Activated CD8-positive, alpha-beta memory T cell treated with anti-CD3 and anti-CD28 coated beads, Interleukin-2, amount 50 U/mL, for 48 hours (primary cell): ENCODE data around the gene IFITM5.
A peak's percentile ranks its signal among the peaks of the same experiment; 100 is the strongest.

Source experiments
- DNase-seq: peaks from one replicate; pipeline ENCODE4 v3.0.0-alpha.2; 2020

The IFITM5 gene

DNA sequence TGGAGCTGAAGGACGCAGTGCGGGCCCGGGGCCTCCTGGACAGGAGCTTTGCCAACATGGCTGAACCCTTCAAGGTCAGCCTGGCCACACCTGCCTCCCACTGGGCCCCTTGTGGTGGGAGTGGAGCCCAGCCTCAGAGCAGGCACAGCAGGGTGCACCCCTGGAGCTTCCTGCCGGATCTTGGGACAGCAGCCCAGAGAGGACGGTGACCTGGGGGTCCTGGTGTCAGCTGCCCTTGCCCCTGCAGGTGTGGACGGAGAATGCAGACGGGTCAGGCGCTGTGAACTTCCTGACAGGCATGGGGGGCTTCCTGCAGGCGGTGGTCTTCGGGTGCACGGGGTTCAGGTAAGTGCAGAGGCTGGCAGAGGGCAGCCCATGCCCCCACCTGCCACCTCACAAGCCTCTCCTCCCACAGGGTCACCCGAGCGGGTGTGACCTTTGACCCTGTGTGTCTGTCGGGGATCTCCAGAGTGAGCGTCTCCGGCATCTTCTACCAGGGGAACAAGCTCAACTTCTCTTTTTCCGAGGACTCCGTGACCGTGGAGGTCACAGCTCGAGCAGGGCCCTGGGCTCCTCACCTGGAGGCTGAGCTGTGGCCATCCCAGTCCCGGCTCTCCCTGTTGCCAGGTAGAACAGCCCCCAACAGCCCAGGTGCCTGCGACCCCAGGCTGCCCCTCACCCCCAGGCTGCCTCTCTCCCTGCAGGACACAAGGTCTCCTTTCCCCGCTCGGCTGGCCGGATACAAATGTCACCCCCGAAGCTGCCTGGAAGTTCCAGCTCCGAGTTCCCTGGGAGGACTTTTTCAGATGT is 5.3 kb downstream of the IFITM5 start:
- DNase-seq, result no peak

DNA sequence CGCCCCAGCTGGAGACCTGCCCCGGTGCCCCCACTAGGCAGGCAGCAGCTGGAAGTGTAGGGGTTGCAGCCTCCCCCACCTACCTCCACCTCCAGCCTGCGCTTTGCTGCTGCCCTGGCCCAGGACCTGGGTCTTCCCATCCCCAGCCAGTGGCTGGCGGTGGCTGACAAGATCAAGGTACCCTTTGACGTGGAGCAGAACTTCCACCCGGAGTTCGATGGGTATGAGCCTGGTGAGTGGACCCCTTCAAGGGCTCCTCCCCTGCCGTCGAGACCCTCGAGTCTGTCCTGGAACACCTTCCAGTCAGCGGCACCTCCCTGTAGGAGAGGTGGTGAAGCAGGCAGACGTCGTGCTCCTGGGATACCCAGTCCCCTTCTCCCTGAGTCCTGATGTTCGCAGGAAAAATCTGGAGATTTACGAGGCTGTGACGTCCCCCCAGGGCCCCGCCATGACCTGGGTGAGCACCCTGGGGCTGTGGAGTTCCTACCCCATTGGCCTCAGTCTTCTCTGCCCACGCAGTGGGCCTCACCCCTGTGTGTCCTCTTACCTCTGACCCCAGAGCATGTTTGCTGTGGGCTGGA is 6.0 kb downstream of the IFITM5 start:
- DNase-seq, result no peak

DNA sequence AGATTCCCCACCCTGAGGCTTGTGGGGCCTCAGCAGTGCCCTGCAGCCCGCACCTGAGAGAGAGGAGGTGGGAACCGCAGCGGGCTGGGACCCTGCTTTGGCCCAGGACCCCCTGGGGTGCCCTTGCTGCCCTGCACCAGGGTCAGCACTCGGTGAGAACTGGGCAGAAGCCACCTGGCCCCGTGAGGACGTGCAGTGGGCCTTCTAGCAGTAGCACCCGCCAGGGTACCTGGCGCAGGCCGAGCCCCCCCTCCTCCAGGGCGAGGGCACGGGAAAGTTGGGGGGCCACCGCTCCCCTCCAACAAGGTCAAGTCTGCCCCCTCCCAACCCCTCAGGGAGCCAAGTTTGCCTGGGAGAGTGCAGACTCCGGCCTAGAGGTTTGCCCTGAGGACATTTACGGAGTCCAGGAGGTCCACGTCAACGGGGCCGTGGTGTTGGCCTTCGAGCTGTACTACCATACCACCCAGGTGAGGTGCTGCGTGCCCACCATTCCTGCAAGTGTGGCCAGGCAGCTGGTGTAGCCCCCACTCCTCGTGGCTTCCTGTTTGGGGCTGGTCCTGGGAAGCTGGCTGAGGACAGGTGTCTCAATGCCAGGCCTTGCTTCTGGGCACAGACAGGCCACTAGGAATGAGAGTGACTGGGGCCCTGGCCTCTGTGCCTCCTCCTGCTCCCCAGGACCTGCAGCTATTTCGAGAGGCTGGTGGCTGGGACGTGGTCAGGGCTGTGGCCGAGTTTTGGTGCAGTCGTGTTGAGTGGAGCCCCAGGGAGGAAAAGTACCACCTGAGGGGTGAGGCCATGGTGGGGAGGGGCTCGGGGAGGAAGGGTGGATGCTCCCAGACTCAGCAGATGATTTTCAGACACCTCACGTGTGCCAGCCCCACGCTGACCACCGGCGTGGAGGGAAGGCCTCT is 6.9 kb downstream of the IFITM5 start:
- DNase-seq, result no peak

DNA sequence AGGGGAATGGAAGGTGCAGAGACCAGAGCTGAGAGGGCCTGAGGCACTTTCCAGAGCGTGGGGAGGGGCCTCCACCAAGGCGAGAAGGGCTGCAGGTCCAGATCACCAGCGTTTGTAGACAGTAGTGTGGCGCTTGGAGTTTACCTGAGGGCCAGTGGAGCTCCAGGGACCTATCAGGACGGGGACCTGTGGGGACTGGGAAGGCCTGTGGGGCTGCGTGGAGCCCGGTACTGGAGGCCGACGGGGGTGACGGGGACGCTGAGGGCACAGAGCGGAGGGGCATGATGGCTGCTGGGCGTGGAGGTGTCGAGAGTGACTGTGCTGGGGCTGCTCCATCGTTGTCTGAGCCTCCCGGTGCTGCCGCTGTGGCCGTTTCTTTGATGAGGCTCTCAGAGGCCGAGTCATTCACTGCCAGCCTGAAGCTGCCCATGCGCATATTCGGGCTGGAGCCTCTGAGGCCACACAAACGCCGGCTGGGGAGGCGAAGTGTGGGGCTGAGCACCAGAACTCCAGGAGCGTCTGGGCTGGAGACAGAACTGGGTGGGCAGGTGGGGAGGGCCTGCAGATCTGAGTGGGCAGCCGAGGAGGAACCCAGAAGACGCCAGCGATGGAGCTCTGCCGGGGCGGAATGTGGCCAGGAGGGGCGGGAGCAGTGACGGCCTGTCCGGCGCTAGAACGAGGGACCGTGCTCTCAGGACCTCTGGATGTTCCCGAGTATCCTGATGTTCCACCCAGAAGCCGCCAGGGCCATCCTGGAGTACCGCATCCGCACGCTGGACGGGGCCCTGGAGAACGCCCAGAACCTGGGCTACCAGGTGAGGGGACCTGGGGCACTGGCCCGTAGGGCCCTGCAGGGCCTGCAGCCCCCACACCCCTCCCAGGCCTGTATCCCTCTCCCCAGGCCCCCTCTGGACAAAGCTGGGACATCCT is 7.8 kb downstream of the IFITM5 start:
- no peak for DNase-seq

DNA sequence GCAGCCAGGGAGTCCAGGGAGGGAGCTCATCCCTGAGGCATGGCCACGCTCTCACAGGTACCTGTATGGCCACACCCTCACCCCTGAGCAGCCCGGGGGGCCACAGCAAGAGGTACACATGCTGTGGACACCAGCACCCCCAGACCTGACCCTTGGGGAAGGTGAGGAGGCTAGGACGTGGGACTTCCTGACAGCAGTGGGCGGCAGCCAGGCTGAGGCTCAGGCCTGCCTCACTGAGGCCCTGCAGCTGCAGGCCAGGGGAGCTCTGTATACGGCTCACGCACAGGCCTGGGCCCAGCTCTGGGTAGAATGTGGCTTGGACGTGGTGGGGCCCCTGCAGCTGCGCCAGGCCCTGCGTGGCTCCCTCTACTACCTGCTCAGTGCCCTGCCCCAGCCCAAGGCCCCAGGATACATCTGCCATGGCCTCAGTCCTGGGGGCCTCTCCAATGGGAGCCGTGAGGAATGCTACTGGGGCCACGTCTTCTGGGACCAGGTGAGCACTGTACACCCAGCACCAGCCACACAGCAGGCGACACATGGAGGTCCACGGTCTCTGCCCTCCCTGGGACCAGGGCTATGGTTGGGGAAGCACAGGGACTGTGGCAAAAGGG is 8.6 kb downstream of the IFITM5 start:
- DNase-seq, result no peak

DNA sequence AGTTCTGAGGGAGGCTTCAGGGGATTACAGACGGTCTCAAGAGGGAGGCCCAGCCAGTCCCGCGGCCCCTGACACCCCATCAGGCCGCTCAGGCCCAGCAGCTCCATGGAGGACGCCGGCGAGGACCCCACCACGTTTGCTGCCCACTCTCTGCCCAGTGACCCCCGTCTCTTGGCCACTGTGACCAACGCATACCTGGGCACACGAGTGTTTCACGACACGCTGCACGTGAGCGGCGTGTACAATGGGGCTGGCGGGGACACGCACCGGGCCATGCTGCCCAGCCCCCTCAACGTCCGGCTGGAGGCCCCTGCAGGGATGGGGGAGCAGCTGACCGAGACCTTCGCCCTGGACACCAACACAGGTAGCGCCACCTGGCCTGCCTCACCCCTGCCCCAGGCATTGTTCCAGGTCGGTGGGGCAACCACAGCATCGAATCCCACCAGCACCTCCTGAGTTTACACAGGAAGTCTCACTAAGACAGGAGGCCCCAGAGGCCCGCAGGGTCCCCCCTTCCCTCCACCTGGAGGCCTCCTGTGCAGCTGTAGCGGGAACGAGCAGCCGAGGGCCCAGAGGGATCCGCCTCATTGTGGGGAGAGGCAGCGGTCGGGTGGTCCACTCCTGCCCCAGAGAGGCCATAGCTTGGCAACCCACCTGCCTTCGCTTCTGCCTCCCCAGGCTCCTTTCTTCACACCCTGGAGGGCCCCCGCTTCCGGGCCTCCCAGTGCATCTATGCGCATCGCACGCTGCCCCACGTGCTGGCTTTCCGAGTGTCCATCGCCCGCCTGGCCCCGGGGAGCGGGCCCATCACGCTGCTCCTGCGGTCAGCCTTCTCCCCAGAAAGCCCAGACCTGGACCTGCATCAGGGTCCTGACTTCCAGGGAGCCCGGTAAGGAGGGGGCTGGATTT is 9.4 kb downstream of the IFITM5 start:
- DNase-seq, result no peak

DNA sequence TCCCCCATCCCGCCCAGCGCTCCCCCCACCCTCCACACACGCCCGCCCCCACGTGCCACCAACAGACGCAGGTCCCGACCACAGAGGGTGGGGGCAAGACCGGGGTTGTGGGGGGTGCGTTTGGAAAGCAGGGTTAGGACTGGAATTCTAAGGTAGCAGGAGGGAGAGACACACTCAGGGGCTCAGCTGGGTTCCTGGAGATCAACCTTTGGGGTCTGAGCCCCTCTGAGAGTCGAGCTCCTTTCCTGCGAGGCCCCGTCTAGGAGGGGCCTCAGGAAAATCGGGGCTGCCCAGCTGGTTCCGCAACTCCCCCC is 10.0 kb downstream of the IFITM5 start:
- no peak for DNase-seq

DNA sequence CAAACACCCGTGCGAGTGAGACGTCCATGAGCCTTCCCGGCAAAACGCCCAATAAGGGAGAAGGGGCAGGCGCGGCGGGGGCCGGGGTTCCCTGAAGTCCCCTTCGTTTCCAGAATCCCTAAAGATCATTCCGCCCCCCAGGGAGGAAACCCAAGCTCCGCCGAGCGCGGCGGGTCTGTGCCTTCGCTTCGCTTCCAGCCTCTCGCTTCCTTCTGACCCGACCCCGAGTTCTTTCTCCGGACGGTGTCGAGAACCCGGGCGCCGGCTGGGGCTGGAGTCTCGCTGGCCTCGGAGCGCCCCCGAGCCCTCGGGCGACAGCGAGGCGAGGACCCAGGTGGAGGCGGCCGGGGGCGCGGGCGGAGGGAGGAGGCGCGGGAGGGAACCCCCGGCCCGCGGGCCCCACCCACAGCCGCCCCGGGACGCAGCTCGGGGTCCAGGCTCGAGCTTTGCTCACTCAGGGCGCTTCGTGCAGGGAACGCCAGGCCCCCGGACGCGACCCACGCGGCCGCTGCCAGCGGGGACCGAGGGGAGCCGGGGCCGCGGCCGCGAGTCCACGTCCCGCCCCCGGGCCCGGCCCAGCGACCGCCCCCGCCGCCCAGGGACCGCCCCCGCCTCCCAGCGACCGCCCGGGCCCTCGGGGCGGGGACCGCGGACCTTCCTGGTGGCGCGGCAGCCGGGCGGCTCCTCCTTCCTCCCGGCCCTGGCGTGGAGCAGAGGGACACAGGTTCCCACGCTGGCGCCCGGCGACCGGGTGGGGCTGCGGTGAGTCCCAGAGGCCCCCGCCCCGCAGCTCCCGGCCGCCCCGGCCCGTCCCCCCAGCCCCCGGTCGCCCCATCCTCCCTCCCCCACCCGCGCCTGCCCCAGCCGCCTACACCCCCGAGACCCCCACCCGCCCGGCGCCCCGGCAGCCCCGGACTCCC is 10.6 kb downstream of the IFITM5 start, which contains the start of gene PGGHG:
Gene PGGHG, plus strand, starts transcription at position 649 of the 920 bp plus-strand sequence. CDS start 691 bp downstream, outside the sequence.
- peak; percentile 77 for DNase-seq

DNA sequence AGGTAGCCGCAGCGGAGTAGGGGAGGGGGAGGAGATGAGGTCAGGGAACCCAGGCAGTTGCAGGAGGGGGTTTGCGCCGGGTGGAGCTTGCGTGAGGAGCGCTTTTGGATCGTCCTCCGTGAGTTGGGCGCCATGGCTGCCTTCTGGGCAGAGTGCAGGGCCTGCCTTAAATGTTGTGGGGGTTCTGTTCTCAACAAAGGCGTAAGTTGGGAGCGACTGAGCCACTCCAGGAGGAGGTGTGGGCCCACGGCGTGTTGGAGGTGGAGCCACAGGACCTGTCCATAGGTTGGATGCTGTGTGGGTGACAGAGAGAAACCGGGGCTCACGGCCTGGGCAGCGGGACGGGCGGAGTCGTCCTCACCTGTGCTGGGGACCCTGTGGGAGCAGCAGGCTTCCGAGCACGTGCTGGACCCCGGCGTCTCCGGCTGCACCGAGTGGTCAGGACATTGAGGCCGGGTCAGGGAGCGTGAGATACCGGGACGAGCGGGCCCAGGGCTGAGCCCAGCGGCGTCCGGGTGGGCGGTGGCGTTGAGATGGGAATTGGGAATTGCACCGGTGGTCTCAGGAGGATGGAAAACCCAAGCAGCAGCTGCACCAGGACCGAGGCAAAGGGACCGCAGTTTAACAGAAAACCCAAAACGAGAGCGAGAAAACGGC is 11.4 kb downstream of the IFITM5 start:
- peak; percentile 76 for DNase-seq

DNA sequence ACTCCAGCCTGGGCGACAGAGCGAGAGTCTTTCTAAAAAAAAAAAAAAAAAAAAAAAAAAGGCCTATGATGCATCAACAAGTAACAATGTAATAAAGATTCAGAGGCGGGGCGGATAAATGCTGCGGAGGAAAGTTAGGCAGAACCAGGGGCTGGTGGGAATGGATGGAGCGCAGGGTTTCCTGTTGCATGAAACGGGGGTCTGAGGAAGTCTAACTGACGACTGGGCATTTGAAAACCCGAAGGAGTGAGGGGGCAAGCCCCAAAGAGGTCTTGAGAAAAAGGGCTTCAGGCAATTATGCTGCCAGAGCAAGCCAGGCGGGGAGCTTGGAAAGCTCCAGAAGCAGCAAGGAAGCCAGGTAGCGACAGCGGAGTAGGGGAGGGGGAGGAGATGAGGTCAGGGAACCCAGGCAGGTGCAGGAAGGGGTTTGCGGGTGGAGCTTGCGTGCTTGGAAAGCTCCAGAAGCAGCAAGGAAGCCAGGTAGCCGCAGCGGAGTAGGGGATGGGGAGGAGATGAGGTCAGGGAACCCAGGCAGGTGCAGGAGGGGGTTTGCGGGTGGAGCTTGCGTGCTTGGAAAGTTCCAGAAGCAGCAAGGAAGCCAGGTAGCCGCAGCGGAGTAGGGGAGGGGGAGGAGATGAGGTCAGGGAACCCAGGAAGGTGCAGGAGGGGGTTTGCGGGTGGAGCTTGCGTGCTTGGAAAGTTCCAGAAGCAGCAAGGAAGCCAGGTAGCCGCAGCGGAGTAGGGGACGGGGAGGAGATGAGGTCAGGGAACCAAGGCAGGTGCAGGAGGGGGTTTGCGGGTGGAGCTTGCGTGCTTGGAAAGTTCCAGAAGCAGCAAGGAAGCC is 12.1 kb downstream of the IFITM5 start:
- peak; percentile 57 for DNase-seq

DNA sequence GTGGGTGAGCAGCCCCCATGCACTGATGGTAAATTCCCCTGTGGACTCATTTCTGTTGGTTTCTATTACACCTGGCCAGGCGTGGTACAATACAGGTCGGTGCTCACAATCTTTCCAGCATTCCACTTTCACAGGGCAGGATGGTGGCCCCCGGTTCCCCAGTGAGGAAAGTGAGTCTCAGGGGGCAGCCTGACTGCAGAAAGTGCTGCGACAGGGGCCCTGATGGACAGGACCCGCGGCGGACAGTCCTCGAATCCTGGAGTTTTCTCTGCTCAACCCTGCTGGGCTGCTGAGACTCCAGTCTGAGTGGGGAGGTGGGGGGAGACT is 13.5 kb downstream of the IFITM5 start:
- DNase-seq, result no peak

DNA sequence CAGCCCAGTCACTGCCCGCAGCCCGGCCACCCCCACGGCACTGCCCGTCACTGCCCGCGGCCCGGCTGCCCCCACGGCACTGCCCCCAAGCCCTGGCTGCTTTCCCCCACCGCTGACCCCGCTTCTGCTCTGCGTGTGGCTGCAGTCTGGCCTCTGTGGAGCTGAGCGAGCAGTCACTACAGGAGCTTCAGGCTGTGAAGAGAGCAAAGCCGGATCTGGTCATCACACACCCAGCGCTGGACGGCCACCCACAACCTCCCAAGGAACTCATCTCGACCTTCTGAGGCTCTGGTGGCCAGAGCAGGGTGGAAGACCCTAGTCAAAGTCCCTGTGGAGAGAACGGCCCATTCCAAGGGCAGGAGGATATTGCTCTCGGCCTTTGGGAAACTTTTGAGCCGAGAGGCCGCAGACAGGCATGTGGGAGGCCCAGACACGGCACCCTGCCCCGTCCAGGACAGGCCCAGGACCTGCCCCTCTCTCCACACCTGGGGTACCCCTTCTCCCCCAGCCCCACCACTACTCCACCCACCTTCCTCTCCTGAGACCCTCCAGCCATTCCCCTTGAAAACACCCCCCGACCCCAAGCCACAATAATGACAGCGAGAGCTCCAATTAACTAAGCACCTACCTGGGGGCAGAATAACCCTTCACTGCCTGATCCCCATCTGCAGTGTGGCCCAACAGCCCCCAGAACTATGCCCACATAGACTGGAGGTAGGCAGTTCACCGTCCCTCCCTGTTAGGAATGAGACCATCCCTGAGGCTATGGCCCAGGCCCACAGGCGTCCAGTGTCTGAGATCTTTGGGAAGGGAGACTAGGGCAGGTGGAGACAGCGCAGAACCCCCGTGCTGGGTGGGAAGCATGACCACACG is 14.1 kb downstream of the IFITM5 start:
- DNase-seq, result no peak

DNA sequence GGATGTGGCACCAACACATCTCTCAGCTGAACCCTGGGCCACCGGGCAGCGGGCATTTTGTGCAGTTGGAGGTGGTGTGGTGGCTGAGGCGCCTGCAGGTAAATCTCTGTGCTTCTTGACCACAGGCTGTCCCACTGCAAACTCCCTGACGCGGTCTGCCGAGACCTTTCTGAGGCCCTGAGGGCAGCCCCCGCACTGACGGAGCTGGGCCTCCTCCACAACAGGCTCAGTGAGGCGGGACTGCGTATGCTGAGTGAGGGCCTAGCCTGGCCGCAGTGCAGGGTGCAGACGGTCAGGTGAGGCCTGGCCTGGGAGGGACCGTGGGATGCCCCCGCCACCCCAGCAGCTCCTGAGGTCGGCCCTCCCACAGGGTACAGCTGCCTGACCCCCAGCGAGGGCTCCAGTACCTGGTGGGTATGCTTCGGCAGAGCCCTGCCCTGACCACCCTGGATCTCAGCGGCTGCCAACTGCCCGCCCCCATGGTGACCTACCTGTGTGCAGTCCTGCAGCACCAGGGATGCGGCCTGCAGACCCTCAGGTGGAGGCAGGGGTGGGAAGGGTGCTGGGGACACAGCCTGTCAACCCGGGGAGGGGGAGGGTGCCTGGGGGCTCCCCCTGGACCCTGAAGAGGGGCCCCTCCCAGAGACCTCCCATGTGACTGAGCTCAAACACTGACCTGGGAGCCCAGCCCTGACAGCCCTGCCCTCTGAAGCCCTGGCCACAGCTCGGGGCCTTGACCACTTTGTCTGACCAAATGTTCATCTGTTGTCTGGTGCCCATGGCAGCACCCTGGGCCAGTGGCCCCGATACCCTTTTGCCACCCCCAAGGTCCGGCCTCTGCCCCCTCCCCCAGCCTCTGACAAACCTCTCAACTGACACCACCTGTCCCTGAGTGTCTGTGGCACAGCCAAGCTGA is 15.0 kb downstream of the IFITM5 start:
- no peak for DNase-seq

DNA sequence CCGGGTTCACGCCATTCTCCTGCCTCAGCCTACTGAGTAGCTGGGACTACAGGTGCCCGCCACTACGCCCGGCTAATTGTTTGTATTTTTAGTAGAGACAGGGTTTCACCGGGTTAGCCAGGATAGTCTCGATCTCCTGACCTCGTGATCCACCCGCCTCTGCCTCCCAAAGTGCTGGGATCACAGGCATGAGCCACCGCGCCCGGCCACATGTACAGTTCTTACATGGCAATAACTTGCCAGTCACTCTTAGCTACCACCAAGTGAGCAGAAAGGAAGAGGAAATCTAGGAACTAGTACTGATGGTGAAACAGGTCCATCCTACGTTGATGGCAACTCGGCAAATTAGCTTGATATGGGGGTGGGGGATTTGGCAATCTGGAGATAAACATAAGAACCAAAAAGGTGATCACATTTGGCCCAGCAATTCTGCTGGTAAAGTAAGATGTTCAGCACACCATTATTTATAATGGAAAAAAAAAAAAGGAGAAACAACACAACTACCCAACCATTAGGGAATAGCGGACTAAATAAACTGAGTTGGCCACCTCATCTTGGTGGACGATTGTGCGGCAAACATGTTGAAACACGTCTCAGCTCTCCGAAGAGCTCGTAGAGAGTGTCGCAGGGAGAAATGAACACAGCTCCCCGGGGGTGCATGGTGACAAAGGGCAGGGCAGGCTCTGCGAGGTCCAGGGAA is 15.8 kb downstream of the IFITM5 start:
- DNase-seq, result no peak

DNA sequence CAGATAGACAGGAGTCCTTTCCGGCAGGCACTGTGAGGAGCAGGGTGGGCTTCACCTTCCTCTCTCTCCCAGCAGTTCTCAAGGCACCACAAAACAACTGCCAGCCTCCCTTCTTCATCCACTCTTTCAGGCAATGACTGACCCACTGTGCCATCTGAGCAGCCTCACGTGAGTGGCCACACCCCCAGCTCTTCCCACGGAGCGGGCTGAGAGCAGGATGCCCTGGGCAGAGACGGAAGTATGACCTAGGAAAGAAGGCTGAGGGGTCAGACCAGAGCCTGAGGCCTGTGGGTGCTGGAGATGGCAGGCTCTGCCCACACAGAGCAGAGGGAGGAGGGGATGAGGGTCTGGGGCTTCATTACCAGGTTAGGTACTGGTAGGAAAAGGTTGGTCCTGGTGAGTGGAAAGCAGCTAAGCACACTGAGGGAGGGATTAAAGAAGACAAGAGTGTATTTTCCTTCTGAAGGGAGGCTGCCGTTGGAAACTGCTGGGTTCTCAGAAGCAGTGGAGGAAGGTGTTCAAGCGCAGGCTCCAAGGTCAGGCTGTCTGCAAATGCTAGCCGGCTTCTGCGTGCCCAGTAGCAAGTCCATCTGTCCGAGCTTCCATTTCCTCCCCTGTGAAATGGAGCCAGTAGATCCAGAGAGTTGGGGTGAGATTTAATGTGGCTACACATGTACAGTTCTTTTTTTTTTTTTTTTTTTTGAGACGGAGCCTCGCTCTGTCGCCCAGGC is 16.5 kb downstream of the IFITM5 start:
- no peak for DNase-seq
